ENCODE measurements around the gene GTF2IRD1.
"Not testable (repeated sequence)": the region's sequence is repeated elsewhere in the genome, so short reads cannot be mapped to it uniquely, and the experiment has no call there.

Gene GTF2IRD1, protein sequence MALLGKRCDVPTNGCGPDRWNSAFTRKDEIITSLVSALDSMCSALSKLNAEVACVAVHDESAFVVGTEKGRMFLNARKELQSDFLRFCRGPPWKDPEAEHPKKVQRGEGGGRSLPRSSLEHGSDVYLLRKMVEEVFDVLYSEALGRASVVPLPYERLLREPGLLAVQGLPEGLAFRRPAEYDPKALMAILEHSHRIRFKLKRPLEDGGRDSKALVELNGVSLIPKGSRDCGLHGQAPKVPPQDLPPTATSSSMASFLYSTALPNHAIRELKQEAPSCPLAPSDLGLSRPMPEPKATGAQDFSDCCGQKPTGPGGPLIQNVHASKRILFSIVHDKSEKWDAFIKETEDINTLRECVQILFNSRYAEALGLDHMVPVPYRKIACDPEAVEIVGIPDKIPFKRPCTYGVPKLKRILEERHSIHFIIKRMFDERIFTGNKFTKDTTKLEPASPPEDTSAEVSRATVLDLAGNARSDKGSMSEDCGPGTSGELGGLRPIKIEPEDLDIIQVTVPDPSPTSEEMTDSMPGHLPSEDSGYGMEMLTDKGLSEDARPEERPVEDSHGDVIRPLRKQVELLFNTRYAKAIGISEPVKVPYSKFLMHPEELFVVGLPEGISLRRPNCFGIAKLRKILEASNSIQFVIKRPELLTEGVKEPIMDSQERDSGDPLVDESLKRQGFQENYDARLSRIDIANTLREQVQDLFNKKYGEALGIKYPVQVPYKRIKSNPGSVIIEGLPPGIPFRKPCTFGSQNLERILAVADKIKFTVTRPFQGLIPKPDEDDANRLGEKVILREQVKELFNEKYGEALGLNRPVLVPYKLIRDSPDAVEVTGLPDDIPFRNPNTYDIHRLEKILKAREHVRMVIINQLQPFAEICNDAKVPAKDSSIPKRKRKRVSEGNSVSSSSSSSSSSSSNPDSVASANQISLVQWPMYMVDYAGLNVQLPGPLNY

DNA sequence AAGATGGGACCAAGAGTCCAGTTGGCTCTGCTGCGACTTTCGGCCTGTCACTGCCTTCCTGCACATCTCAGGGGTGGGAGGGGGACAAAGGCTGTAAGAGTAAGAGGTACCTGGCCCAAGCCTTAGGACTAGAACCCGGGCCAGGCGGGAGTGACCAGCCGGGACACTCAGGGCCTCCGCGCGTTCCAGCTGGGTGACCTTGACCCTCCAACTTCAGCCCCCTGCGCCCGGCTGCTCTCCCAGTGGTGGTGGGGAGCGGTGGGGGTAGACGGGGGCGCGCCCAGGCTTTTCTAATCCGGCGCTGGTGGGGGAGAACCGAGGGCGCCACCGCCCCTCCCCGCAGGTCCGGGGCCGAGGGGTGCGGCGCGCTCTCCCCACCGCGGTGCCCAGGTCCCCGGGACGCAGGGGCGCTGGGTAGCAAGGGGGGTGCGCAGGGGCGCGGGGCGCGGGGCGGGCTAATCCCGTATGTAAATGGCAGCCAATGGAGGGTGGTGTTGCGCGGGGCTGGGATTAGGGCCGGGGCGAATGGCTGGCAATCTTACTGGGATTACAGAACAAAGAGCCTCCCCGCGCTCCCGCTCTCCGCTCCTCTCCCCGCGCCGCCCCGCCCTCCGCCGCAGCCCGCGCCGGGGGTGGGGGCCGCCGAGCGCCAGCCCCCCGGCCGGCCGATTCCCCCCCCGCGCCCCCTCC is at the start of gene GTF2IRD1:
Gene GTF2IRD1, plus strand, starts transcription at position 585 of the 690 bp plus-strand sequence. CDS start 54,175 bp downstream, outside the sequence.
- DNase-seq (ENCODE audit: low spot score) = peak; percentile 85

DNA sequence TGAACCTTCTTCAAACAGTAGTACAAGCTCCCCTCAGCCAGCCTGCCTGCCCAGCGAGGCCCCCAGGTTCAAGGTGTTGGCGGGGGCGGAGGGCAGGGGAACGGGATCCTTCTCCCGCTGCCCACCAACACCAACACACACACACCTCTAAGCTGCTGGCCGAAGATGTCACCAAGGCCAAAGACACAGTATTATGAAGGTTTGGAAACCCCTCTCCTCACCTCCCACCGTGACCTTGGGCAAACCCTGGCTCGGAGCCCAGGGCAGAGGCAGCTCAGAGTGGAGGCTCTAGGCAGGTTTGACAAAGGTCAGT is 49.4 kb upstream of the GTF2IRD1 start:
- no peak for DNase-seq (ENCODE audit: low spot score)

DNA sequence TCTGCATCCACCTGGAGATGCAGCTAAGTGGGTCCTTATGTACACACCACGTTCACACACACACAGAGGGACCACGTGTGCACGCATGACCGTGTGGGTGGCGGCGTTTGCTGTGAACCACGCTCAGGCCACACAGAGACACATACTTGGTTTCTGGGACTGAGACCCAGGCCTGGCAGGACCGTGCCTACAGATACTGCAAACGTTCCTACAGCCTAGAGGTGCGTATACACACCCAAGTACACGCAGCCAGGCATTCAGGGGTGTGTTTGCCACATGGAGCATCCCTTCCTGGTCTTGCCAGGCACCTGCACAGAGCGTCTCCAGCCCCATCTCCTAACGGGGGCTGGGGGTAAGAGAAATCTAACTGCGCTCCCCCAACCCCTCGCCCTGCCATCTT is 49.0 kb upstream of the GTF2IRD1 start:
- no peak for DNase-seq (ENCODE audit: low spot score)

DNA sequence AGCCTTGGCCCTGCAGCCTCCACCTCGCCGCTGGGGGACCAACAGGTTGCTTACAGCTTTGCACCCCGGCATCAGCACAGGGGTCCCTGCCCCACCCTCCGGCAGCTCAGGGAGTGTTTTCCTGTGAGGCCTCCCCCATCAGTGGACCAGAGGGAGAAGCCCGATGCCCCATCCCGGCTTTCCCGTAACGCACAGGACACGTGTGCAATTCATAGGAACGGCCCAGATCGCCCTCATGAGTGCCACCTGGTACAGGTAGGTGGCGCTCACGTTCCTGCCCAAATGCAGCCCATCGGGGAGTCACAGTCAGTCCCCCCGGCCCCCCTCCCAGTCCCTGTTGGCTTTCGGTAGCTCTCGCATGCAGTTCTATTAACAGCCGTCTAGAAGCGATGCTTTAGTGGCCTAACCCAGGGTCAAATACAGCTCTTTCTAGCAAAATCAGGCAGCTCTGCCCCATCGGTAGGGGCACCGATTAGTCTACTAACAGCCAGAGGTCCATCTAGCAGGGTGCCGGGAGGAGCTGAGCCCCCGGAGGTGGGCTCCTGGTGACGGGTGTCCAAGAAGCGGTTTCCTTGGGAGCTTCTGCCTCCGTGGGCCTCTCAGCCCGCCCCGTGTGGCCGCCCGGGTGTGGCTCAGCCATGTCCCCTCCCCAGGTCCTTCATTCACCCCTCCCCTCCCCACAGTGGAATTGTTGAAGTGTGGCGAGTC is 48.4 kb upstream of the GTF2IRD1 start:
- peak; percentile 14 for DNase-seq (ENCODE audit: low spot score)

DNA sequence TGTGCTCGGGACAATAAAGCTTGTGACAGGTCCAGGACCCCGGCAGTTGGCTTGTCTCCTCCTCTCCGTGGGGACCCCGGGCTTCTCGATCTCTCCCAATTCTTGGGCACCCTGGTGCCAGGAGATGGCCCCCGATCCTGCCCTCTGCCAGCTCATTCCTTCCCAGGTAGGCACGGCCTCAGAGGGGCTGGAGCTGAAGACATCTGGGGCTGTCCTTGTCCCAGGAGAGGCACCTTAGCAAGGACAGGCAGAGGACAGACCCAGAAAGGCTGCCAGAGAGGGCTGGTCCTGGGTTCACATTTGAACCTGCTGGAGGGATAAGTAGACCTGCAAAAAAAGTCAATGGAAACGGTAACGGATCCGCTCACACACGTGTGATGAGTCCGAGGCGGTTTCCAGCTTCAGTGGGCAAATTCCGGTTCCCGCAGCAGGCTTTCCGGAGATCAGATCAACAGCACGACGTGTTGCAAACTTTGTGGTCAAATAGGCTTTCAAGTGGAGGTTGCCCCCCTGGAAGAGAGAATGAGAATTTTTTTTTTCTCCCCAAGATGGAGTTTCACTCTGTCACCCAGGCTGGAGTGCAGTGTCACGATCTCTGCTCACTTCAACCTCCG is 47.7 kb upstream of the GTF2IRD1 start:
- no peak for DNase-seq (ENCODE audit: low spot score)

DNA sequence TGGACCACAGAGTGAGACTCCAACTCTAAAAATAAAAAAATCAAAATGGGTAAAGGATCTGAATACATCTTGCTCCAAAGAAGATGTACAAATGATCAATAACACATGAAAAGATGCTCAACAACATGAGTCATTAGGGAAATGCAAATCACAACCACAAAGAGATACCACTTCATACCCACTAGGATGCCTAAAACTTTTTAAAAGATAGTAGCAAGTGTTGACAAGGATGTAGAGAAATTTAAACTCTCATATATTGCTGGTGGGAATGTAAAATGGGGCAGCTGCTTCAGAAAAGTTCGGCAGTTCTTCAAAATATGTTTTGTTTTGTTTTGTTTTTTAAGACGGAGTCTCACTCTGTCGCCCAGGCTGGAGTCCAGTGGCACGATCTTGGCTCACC is 45.7 kb upstream of the GTF2IRD1 start:
- DNase-seq (ENCODE audit: low spot score) = no peak

DNA sequence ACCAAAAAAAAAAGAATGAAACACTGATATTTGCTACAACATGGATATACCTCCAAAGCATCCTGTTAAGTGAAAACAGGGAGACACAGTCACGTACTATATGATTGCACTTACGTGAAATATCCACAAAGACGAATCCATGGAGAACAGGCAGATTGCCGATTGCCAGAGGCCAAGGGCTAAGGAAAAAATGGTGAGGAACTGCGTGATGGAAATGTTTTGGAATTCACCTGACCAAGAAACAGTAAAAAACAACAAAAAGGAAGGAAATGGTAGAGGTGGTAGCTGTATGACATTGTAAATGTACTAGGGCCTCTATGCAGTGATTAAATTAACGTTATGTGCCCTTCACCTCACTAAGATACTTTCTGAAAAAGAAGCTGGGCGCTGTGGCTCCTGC is 44.1 kb upstream of the GTF2IRD1 start:
- DNase-seq (ENCODE audit: low spot score) = no peak

DNA sequence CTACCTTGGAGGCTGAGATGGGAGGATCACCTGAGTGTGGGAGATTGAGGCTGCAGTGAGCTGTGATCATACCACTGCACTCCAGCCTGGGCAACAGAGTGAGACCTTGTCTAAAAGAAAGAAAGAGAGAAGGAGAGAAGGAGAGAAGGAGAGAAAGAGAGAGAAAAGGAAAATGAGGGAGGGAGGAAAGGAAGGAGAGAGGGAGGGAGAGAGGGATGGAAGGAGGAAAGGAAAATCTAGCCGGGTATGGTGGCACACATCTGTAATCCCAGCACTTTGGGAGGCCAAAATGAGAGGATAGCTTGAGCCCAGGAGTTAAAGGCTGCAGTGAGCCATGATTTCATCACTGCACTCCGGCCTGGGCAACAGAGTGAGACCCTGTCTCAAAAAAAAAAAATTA is 42.9 kb upstream of the GTF2IRD1 start:
- DNase-seq (ENCODE audit: low spot score) = no peak

DNA sequence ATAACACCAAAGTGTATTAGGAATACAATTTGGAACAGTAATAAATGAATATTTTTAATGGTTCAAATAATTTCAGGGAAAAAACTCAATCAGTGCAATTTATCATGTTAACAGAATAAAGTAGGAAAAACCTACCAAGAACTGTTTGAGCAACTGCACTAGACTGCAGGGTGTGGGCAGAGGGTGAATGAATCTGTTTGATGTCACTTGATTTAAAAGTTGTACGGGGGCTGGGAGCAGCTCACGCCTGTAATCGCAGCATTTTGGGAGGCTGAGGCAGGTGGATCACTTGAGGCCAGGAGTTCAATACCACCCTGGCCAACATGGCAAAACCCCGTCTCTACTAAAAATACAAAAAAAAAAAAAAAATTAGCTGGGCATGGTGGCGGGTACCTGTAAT is 42.1 kb upstream of the GTF2IRD1 start:
- not testable (repeated sequence) for DNase-seq (ENCODE audit: low spot score)

DNA sequence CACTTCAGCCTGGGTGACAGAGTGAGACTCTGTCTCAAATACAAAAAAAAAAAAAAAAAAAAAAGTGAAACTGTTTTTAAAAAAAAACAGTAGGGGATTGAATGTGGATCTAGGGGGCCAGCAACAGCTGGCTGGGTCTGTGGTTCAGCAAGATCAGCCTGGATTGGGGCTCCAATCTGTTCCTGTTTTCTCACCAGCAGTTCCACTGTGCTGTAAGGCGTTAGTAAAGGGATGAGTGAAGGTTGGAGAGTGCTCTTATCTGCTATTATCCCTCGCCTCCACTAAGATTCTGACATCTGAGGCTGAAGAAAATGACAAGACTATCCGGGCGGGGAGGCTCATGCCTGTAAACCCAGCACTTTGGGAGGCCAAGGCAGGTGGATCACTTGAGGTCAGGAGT is 41.6 kb upstream of the GTF2IRD1 start:
- no peak for DNase-seq (ENCODE audit: low spot score)

DNA sequence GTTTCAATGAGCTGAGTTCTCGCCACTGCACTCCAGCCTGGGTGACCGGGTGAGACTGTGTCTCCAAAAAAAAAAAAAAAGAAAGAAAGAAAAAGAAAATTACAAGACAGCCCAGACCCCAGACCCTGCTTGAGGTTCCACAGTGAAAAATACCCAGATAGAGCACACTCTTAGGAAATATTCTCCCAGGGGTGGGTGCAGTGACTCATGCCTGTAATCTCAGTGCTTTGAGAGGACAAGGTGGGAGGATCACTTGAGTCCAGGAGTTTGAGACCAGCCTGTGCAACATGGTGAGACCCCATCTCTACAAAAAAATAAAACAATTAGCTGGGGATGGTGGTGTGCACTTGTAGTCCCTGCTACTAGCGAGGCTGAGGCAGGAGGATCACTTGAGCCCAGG is 41.1 kb upstream of the GTF2IRD1 start:
- DNase-seq (ENCODE audit: low spot score) = no peak

DNA sequence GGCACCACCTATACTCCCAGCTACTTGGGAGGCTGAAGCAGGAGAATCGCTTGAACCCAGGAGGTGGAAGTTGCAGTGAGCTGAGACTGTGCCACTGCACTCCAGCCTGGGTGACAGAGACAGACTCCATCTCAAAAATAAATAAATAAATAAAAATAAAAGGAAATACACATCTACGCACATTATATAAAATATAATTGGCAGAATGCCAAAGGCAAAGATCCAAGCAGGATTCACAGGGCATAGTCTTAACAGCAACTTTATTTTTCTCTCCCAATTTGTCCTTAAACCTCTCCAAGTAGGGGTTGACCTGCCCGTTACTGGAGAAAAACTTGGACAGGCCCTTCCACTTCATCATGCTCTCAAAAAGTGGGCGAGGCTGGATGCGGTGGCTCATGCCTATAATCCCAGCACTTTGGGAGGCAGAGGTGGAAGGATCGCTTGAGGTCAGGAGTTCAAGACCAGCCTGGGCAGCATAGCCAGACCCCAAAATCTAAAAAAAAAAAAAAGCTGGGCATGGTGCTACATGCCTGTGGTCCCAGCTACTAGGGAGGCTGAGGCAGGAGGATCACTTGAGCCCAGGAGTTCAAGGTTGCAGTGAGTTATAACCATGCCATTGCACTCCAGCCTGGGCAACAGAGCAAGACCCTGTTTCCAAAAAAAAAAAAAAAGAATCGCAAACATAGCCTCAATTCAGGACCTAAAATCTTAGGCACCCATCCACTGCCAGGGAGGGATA is 38.9 kb upstream of the GTF2IRD1 start:
- not testable (repeated sequence) for DNase-seq (ENCODE audit: low spot score)

DNA sequence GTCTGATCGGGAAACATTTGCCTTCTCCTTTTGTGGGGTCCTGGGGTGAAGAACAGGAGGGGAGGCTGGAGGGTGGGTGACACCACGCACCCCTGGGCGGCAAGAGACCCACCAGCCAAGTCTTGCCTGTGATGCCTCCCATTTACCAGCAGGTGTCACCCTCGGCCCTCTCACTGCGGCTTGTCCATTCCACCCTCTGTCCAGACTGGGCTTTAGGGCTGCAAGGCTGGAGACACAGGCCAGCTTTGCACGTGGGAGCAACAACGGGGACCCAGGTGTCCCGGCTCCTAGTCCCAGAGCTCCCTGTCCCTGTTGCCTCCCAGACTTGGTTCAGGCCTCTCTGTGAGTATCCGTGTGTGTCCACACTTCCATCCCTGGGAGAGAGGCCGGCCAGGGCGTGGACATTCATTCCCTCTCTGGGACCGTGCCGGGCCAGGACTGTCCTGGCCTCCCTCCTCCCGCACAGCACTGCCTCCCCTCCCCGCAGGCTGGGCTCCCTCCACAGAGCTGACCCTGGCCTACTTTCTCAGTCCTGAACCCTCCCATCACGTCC is 36.2 kb upstream of the GTF2IRD1 start:
- peak; percentile 94 for DNase-seq (ENCODE audit: low spot score)

DNA sequence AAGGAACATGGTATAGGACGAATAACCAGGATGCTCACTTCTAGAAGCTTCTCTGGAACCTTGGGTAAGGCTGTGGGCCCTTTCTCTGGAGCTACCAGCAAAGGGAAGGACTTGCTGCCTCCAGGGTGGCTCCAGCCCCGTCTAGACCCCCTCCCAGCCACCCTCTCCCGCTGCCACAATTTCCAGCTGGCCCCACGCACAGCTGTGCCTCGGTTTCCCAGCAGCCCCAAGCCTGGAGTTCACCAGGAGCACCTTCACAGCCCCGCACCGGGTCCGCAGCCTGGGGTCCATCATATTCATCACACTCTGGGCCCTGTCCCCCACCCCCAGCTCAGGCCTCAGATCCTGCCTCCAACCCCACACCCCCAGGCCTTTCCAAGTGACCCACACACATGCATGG is 35.6 kb upstream of the GTF2IRD1 start:
- DNase-seq (ENCODE audit: low spot score) = no peak

DNA sequence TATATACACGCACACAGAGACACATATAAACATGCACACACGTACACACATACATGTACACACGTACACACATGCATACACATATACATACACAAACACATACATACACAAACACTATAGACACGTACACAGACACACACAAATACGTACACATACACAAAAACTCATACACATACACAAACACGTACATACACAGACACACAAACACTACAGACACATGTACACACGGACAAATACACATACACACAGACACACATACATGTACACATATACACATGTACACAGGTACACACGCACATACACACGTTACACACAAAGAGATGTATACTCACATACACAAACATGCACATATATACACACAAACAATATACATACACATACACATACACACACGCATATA is 35.2 kb upstream of the GTF2IRD1 start:
- DNase-seq (ENCODE audit: low spot score) = no peak

DNA sequence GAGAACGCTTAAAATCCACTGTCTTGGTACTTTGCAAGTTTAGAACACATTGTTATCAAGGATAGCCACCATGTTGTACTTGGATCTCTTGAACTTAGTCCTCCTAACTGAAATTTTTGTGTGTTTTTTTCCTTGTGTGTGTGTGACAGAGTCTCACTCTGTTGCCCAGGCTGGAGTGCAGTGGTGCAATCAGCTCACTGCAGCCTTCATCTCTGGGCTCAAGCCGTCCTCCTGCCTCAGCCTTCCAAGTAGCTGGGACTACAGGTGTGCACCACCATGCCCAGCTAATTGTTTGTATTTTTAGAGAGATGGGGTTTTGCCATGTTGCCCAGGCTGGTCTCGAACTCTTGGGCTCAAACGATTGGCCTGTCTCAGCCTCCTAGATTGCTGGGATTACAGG is 34.5 kb upstream of the GTF2IRD1 start:
- not testable (repeated sequence) for DNase-seq (ENCODE audit: low spot score)

DNA sequence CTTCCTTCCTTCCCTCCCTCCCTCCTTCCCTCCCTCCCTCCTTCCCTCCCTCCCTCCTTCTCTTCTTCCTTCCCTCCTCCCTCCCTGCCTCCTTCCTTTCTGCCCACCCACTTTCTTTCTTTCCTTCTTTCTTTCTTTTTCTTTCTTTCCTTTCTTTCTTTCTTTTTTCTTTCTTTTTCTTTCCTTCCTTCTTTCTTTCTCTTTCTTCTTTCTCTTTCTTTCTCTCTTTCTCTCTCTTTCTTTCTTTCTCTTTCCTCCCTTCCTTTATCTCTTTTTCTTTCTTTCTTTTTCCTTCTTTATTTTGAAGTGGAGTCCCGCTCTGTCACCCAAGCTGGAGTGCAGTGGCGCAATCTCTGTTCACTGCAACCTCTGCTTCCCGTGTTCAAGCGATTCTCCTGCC is 33.7 kb upstream of the GTF2IRD1 start:
- no peak for DNase-seq (ENCODE audit: low spot score)

DNA sequence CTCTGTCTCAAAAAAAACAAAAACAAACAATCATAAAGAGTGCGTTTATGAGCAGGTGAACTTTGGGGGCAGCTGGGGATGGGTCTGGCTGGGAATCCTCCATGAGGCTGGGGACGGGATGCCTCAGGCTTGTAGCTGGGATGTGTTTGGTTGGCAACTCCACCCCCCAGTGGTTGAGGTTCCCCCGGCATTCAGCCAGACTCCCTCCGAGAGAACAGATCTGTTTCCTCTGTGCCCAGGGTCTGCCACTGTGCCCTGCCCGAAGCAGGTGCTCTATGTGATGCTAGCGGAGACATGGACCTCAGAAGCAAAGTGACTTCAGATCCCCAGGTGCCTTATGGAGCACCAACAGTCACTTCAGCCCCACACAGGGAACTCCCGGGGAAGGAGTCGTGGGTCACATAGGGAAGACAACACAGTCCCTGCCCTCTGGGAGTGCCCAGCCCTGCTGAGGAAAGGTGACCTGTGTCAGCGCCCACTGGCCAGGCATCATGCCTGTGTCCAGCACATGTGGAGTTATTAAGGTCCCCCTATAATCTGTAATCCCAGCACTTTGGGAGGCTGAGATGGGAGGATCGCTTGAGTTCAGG is 29.3 kb upstream of the GTF2IRD1 start:
- no peak for DNase-seq (ENCODE audit: low spot score)

DNA sequence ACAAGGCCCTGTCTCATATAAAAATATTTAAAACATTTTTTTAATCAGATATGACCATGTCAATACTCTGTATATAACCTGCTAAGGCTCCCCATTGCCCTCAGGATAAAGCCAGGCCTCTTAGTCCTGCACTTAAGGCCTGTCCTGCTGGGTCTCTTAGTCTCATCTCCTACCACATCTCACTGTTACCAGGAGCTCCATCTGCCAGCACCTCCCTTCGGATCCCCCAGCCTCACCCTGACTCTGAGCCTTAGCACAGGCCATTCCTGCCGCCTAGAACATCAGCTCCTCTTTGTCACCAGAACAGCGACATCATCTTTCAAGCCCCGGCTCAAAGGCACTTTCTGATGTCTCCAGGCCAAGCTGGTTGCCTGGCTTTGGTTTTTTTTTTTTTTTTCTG is 25.7 kb upstream of the GTF2IRD1 start:
- no peak for DNase-seq (ENCODE audit: low spot score)

DNA sequence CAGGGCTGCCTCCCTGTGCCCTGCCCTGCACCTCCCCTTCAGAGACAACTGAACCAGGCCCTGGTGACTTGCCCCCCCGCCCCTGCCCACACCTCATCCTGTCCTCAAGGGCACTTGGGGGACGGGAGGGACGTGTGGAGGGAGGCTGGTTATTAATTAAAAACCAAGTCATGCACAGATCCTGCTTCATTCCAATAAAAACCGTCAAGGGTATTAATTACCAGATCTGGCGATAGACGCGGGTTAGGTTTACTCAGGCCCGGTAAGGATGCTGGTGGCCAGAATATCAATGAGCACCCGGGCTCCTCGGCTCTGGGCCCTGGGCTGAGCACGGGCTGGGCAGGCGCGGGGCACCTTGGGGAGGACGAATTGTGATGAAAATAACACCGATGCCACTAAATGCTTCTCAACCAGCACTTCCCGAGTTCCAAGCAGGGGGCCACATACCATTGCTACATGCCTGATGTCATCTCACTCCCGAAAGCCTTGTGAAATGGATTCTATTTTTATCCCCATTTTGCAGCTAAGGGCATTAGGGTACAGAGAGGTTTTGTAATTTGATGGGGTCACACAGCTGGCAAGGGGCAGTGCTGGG is 24.5 kb upstream of the GTF2IRD1 start:
- DNase-seq (ENCODE audit: low spot score) = peak; percentile 73
